Measurements from ENCODE around the gene PRCP. TPM values are rescaled to one million over a fixed set of nuclear protein-coding genes. Genes with fewer than 3 reads are reported as not detected.

PRCP gene
- total RNA-seq, 3 donors from 2014 or later = 29.6 to 35.6 (median 30.8) TPM

GRCh38 chr11:82845356-82846353, 54.6 kb downstream of the PRCP start:
- intact Hi-C loops (cut with DNase I, micrococcal nuclease) = no loop called here
- Histone ChIP-seq H3K36me3 (ENCODE audit: low read depth) (no peaks in the 10 kb centered on the region), H3K4me3 (no peak overlapping the region), H3K9me3 (no peaks in the 10 kb centered on the region), H3K4me1 (ENCODE audit: low read depth) (no peaks in the 10 kb centered on the region)
- no peak for TF ChIP-seq CTCF (IDR thresholded peaks at IDR 0.05)
- ATAC-seq (no peak), DNase-seq (no peak)

DNA sequence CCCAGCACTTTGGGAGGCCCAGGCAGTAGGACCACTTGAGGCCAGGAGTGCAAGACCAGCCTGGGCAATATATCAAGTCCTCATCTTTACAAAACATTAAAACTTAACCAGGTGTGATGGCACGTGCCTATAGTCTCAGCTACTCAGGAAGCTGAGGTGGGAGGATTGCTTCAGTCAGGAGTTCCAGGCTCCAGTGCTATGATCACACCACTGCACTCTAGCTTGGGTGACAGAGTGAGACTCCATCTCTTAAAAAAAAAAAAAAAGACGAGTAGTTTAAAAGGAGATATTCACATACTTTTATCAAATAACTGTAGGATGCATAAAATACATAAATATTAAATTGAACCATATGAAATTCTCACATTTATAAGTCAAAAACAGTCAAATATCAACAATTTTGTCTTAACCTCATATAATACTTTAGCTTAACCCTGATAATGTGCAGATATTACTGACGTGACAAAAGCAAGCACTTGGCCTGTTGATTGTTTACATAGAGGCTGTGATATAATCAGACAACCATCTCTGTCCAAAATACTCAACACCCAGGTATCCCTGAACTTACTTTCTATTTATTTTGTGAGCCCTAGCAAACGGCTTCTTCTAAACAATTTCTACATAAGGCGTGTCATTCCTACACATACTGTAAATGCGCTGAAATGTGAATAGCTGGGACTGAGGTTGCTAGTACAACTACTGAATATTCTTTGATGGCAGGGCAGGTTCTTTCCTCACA, 57.0 kb downstream of the PRCP start:
- H3K36me3 ChIP-seq (ENCODE audit: low read depth) = no peaks in the 10 kb centered on the region
- H3K4me1 ChIP-seq (ENCODE audit: low read depth) = no peaks in the 10 kb centered on the region
- no peak for TF ChIP-seq CTCF (IDR thresholded peaks at IDR 0.05)
- ATAC-seq (no peak), DNase-seq (no peak)
- H3K4me3 ChIP-seq = no peak overlapping the region
- intact Hi-C loops (cut with DNase I, micrococcal nuclease) = no loop called here
- H3K9me3 ChIP-seq = no peaks in the 10 kb centered on the region

DNA sequence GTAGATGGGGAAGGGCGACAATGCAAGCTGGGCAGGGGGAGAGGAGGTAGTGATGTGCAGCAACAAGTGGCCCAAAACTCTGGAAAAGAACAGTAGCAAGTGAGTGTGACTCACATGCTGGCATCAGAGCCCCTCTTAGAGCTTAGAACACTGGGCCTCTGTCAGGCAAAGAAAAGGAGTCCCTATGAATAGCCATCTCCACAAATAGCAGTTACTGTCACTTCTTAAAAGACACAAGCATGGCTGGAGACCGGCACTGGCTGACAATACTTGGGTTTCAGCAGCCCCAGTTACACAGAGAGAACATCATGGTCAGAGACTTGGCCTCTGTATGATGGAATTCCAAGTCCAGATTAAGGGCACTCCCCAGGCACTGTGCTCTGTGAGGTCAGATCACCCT, 58.2 kb downstream of the PRCP start:
- H3K4me3 ChIP-seq = no peak overlapping the region
- intact Hi-C loops (cut with DNase I, micrococcal nuclease) = no loop called here
- no peak for DNase-seq
- no peak for TF ChIP-seq CTCF (IDR thresholded peaks at IDR 0.05)
- no peaks in the 10 kb centered on the region for H3K9me3 ChIP-seq
- no peaks in the 10 kb centered on the region for H3K36me3 ChIP-seq (ENCODE audit: low read depth)
- no peak for ATAC-seq
- no peaks in the 10 kb centered on the region for H3K4me1 ChIP-seq (ENCODE audit: low read depth)

DNA sequence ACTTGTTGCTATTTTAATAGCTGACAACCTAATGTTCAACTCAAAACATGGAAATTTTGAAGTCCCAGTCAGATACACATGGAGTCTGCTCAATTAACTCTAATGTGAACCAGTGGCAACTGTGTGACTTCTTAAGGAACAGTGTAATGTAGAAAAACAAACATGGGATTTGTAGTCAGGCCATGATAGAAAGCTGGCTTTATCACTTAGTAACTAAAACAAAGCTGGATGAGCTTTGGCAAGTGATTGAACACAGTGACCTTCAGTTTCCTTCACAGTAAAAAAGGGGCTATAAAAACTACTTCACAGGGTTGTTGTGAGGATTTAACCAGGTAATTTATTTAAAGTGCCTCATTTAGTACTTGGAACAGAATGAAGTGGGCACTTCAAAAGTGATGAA, 62.6 kb downstream of the PRCP start:
- no peak for TF ChIP-seq CTCF (IDR thresholded peaks at IDR 0.05)
- no peaks in the 10 kb centered on the region for H3K36me3 ChIP-seq (ENCODE audit: low read depth)
- no peak for DNase-seq
- peak; percentile 30 for ATAC-seq
- no peak overlapping the region for H3K4me3 ChIP-seq
- no peaks in the 10 kb centered on the region for H3K4me1 ChIP-seq (ENCODE audit: low read depth)
- H3K9me3 ChIP-seq = no peaks in the 10 kb centered on the region
- intact Hi-C loops (cut with DNase I, micrococcal nuclease) = no loop called here

GRCh38 chr11:82832983-82833382, 67.2 kb downstream of the PRCP start:
- Histone ChIP-seq H3K4me3 (no peak overlapping the region), H3K36me3 (ENCODE audit: low read depth) (no peaks in the 10 kb centered on the region), H3K4me1 (ENCODE audit: low read depth) (no peaks in the 10 kb centered on the region), H3K9me3 (no peaks in the 10 kb centered on the region)
- intact Hi-C loops (cut with DNase I, micrococcal nuclease) = no loop called here
- no peak for TF ChIP-seq CTCF (IDR thresholded peaks at IDR 0.05)
- no peak for ATAC-seq
- no peak for DNase-seq
